Upper lobe of left lung (tissue), 4 donors: ENCODE results near the gene DENND1C.

Experiments used
- CTCF ChIP-seq, 6 experiments: fragments of 450-650 bp in 4 of 6; fragments of 200-600 bp in 2 of 6; sonication (generic) in 2 of 6; IDR thresholded peaks; one replicate each; pipeline ENCODE4 v1.5.1; 2016 to 2019; ENCODE audit warnings: antibody characterized with exemption in 6 of 6
- POLR2A ChIP-seq, 4 donors: fragments of 450-650 bp; IDR thresholded peaks; one replicate each; pipeline ENCODE4 v1.5.1; 2016 to 2017; ENCODE audit warnings: antibody characterized with exemption in 4 of 4, mild to moderate bottlenecking in 2 of 4
- POLR2AphosphoS5 ChIP-seq, 2 donors: sonication (generic); formaldehyde crosslinking; IDR thresholded peaks; one replicate each; pipeline ENCODE4 v1.5.1; 2017; ENCODE audit warnings: antibody characterized with exemption in 2 of 2

GRCh38 chr19:6475321-6476108 is 6.1 kb downstream of the DENND1C start:
- no peak for TF ChIP-seq CTCF (IDR thresholded peaks at IDR 0.05)
- no peak for TF ChIP-seq POLR2AphosphoS5 (IDR thresholded peaks at IDR 0.05)
- no peak for TF ChIP-seq POLR2A (IDR thresholded peaks at IDR 0.05)
